Tibial nerve (tissue), 4 donors: Measurements from ENCODE around the gene YWHAB. TPM values are rescaled to one million over a fixed set of nuclear protein-coding genes. Genes with fewer than 3 reads are reported as not detected.
A peak's percentile ranks its signal among the peaks of the same experiment; 100 is the strongest.

Experiments used
- DNase-seq, 2 donors: peaks; one replicate each; pipeline ENCODE4 v3.0.0-alpha.2; 2019; ENCODE audit warnings: low spot score in 2 of 2
- H3K27ac ChIP-seq, 4 donors: fragments of 200-600 bp; sonication (generic) in 3 of 4; one replicate each; pipeline ENCODE4 v1.5.1; 2017 to 2019; ENCODE audit warnings: mild to moderate bottlenecking in 1 of 4
- H3K27me3 ChIP-seq, 2 donors: fragments of 200-600 bp; sonication (generic) in 1 of 2; one replicate each; pipeline versions ENCODE4 v1.5.1 to v1.6.0; 2017 to 2019
- H3K36me3 ChIP-seq, 3 donors: fragments of 200-600 bp; sonication (generic); one replicate each; pipeline ENCODE4 v1.5.1; 2018 to 2019
- H3K4me1 ChIP-seq, 4 donors: fragments of 200-600 bp; sonication (generic) in 3 of 4; one replicate each; pipeline ENCODE4 v1.5.1; 2017 to 2019
- H3K4me3 ChIP-seq, 4 donors: fragments of 200-600 bp; sonication (generic) in 3 of 4; one replicate each; pipeline ENCODE4 v1.5.1; 2017 to 2019; ENCODE audit warnings: mild to moderate bottlenecking in 1 of 4, moderate library complexity in 1 of 4
- H3K9me3 ChIP-seq, 4 donors: fragments of 200-600 bp; sonication (generic) in 3 of 4; one replicate each; pipeline ENCODE4 v1.5.1; 2017 to 2019
- EP300 ChIP-seq, 2 donors: sonication (generic); formaldehyde crosslinking; IDR thresholded peaks; one replicate each; pipeline ENCODE4 v1.6.1; 2017; ENCODE audit warnings: antibody characterized with exemption in 2 of 2, mild to moderate bottlenecking in 1 of 2
- POLR2A ChIP-seq, 2 donors: fragments of 450-650 bp; IDR thresholded peaks; one replicate each; pipeline ENCODE4 v1.6.1; 2017; ENCODE audit warnings: antibody characterized with exemption in 2 of 2, mild to moderate bottlenecking in 2 of 2, moderate library complexity in 2 of 2
- WGBS, 2 donors: methylation state at CpG; one replicate each; pipeline ENCODE4 v1.1.5; 2018; 5-methylcytosine and 5-hydroxymethylcytosine counted together
- total RNA-seq, 4 donors: library from RNA; depleted of rRNA; stranded (reverse); fragments of >200 nt; gene quantifications; one replicate each; pipeline ENCODE4 v1.1.0, GENCODE V29; 2016
- TF ChIP-seq, protein P1 (sequence below), 5 experiments: fragments of 200-600 bp in 3 of 5; fragments of 450-650 bp in 2 of 5; sonication (generic) in 3 of 5; IDR thresholded peaks; one replicate each; pipeline ENCODE4 v1.5.1; 2016 to 2019; ENCODE audit warnings: antibody characterized with exemption in 5 of 5, mild to moderate bottlenecking in 3 of 5, moderate library complexity in 2 of 5

The YWHAB gene
- total RNA-seq, 4 donors from 2014 or later = 97.9 to 119 (median 98.3) TPM

DNA sequence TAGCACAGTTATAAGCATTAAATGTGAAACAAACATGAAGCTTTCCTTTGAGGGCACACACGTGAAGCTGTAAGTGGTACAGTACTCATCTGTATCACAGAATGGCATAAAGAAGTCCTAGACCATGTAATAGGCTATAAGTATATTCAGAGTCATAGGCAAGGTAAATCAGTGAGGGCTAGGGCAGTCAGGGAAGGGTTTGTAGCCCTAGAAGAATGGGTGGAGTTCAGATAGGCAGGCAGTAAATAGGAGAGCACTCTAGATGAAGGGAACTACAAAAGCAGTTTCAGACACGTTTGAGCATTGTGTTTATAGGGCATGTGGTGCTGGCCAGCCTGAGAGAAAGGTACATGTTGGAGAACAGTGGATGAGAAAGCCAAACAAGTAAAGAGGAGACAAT lies 9.5 kb downstream of the YWHAB start:
- Histone ChIP-seq H3K4me1 (peaks cover 4 to 90% (median 21%) of the 10 kb centered on the region in 4 donors), H3K4me3 (no peak overlapping the region), H3K36me3 (peaks cover 0 to 6% (median 0%) of the 10 kb centered on the region in 3 donors)

GRCh38 chr20:44896583-44896982 lies 11.1 kb downstream of the YWHAB start:
- Histone ChIP-seq H3K4me3 (no peak overlapping the region), H3K4me1 (peaks cover 4 to 92% (median 25%) of the 10 kb centered on the region in 4 donors), H3K9me3 (no peaks in the 10 kb centered on the region), H3K27ac (no peak overlapping the region), H3K36me3 (peaks cover 0 to 2% (median 0%) of the 10 kb centered on the region in 3 donors), H3K27me3 (no peaks in the 10 kb centered on the region)
- TF ChIP-seq, protein P1, sequence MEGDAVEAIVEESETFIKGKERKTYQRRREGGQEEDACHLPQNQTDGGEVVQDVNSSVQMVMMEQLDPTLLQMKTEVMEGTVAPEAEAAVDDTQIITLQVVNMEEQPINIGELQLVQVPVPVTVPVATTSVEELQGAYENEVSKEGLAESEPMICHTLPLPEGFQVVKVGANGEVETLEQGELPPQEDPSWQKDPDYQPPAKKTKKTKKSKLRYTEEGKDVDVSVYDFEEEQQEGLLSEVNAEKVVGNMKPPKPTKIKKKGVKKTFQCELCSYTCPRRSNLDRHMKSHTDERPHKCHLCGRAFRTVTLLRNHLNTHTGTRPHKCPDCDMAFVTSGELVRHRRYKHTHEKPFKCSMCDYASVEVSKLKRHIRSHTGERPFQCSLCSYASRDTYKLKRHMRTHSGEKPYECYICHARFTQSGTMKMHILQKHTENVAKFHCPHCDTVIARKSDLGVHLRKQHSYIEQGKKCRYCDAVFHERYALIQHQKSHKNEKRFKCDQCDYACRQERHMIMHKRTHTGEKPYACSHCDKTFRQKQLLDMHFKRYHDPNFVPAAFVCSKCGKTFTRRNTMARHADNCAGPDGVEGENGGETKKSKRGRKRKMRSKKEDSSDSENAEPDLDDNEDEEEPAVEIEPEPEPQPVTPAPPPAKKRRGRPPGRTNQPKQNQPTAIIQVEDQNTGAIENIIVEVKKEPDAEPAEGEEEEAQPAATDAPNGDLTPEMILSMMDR (IDR thresholded peaks at IDR 0.05) = no peak
- TF ChIP-seq POLR2A (IDR thresholded peaks at IDR 0.05) = no peak
- peak in 1 of 2 donors; percentile 54 for TF ChIP-seq EP300 (IDR thresholded peaks at IDR 0.05)
- 67 to 75% methylated on average over 1 of the region's 1 CpG for WGBS, 2 donors
- DNase-seq = no peak

More for the DNA sequence above, 9.5 kb downstream of the YWHAB start:
- no peak overlapping the region for H3K27ac ChIP-seq
- no peaks in the 10 kb centered on the region for H3K9me3 ChIP-seq
- no peak for DNase-seq
- TF ChIP-seq, protein P1 (IDR thresholded peaks at IDR 0.05) = no peak
- TF ChIP-seq POLR2A (IDR thresholded peaks at IDR 0.05) (no peak), EP300 (IDR thresholded peaks at IDR 0.05) (no peak)
- 61 to 66% methylated on average over 2 of the region's 2 CpGs for WGBS, 2 donors
- no peaks in the 10 kb centered on the region for H3K27me3 ChIP-seq

GRCh38 chr20:44897133-44897532 lies 11.6 kb downstream of the YWHAB start:
- H3K4me1 ChIP-seq = peaks cover 4 to 93% (median 26%) of the 10 kb centered on the region in 4 donors
- no peaks in the 10 kb centered on the region for H3K9me3 ChIP-seq
- no peak for DNase-seq
- no peak overlapping the region for H3K27ac ChIP-seq
- no peaks in the 10 kb centered on the region for H3K27me3 ChIP-seq
- 68 to 78% methylated on average over 1 of the region's 1 CpG for WGBS, 2 donors
- H3K4me3 ChIP-seq = no peak overlapping the region
- TF ChIP-seq, protein P1 (IDR thresholded peaks at IDR 0.05) = no peak
- TF ChIP-seq POLR2A (IDR thresholded peaks at IDR 0.05) = no peak
- TF ChIP-seq EP300 (IDR thresholded peaks at IDR 0.05) = no peak
- peaks cover 0 to 8% (median 0%) of the 10 kb centered on the region in 3 donors for H3K36me3 ChIP-seq

GRCh38 chr20:44900231-44900854 lies 14.8 kb downstream of the YWHAB start:
- WGBS, 2 donors = 91 to 95% methylated on average over 5 of the region's 5 CpGs

DNA sequence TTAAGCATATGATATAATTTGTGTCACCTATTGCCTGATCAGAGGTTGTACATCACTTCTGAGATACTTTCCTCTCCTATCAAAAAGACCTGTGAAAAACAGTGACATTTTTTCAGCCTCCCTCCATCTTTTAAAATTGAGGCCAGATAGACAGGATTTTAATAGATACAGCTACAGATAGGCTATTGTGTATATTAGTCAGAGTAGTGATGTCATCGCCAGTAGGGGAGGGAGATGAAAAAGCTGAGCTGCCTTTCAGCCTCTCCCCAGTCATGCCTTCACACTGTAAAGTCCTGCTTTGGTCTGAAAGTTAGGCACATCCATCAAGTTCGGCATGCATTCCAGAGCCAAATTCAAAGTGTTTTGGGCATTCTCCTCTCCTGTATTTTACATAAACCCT lies 16.5 kb downstream of the YWHAB start:
- H3K9me3 ChIP-seq = no peaks in the 10 kb centered on the region
- peaks cover 2 to 52% (median 10%) of the 10 kb centered on the region in 4 donors for H3K4me1 ChIP-seq
- 38 to 48% methylated on average over 2 of the region's 2 CpGs for WGBS, 2 donors
- H3K27me3 ChIP-seq = no peaks in the 10 kb centered on the region
- H3K27ac ChIP-seq = peak overlapping the region in 1 of 4 donors; percentile 46
- H3K36me3 ChIP-seq = peaks cover 0 to 56% (median 5%) of the 10 kb centered on the region in 3 donors
- DNase-seq = no peak
- no peak overlapping the region for H3K4me3 ChIP-seq
- TF ChIP-seq, protein P1 (IDR thresholded peaks at IDR 0.05) = no peak
- TF ChIP-seq POLR2A (IDR thresholded peaks at IDR 0.05) = no peak
- no peak for TF ChIP-seq EP300 (IDR thresholded peaks at IDR 0.05)

More at GRCh38 chr20:44900231-44900854, 14.8 kb downstream of the YWHAB start:
- Histone ChIP-seq H3K9me3 (no peaks in the 10 kb centered on the region), H3K27me3 (no peaks in the 10 kb centered on the region), H3K27ac (no peak overlapping the region), H3K36me3 (peaks cover 0 to 40% (median 5%) of the 10 kb centered on the region in 3 donors), H3K4me3 (no peak overlapping the region), H3K4me1 (peaks cover 4 to 69% (median 20%) of the 10 kb centered on the region in 4 donors)
- TF ChIP-seq EP300 (IDR thresholded peaks at IDR 0.05) = no peak
- TF ChIP-seq, protein P1 (IDR thresholded peaks at IDR 0.05) = no peak
- no peak for TF ChIP-seq POLR2A (IDR thresholded peaks at IDR 0.05)
- no peak for DNase-seq
